NCI-H446 treated with DMSO at 0.1 percent for 48 hours (cell line): ENCODE results near the gene COL5A1.

ENCODE experiments used
- DNase-seq: peaks from one replicate; lab custom pipeline; 2025; lab: John Stamatoyannopoulos, UW

The COL5A1 gene

GRCh38 chr9:134815435-134816214 lies 174.0 kb downstream of the COL5A1 start:
- DNase-seq = no peak

GRCh38 chr9:134816264-134816663 lies 174.7 kb downstream of the COL5A1 start:
- no peak for DNase-seq

- no peak for DNase-seq
These were observed 176.5 kb downstream of the COL5A1 start for GRCh38 chr9:134818000-134818568.

GRCh38 chr9:134818591-134818990 lies 177.0 kb downstream of the COL5A1 start:
- DNase-seq = no peak

GRCh38 chr9:134820901-134821300 lies 179.3 kb downstream of the COL5A1 start:
- DNase-seq = no peak

- no peak for DNase-seq
These were observed 180.9 kb downstream of the COL5A1 start for GRCh38 chr9:134822541-134822940.

GRCh38 chr9:134823623-134824022 lies 182.0 kb downstream of the COL5A1 start:
- DNase-seq = no peak

- DNase-seq = no peak
These were observed 183.0 kb downstream of the COL5A1 start for GRCh38 chr9:134824583-134824982.

- no peak for DNase-seq
These were observed 183.4 kb downstream of the COL5A1 start for GRCh38 chr9:134825025-134825424.

- DNase-seq = no peak
These were observed 185.0 kb downstream of the COL5A1 start for GRCh38 chr9:134826336-134827285.

- no peak for DNase-seq
These were observed 186.0 kb downstream of the COL5A1 start for GRCh38 chr9:134827559-134827958.

- DNase-seq = no peak
These were observed 186.4 kb downstream of the COL5A1 start for GRCh38 chr9:134827993-134828392.

- no peak for DNase-seq
These were observed 187.3 kb downstream of the COL5A1 start for GRCh38 chr9:134828892-134829291.

GRCh38 chr9:134829356-134829937 lies 187.8 kb downstream of the COL5A1 start:
- no peak for DNase-seq

- no peak for DNase-seq
These were observed 188.5 kb downstream of the COL5A1 start for GRCh38 chr9:134830126-134830525.

- DNase-seq = no peak
These were observed 189.5 kb downstream of the COL5A1 start for GRCh38 chr9:134830926-134831720.

- no peak for DNase-seq
These were observed 190.9 kb downstream of the COL5A1 start for GRCh38 chr9:134832471-134832870.

- DNase-seq = no peak
These were observed 191.8 kb downstream of the COL5A1 start for GRCh38 chr9:134833294-134833880.

- no peak for DNase-seq
These were observed 192.8 kb downstream of the COL5A1 start for GRCh38 chr9:134834217-134834956.

GRCh38 chr9:134834957-134835419 lies 193.4 kb downstream of the COL5A1 start:
- DNase-seq = no peak
